ENCODE data around the gene CD83.

CD83 gene, protein sequence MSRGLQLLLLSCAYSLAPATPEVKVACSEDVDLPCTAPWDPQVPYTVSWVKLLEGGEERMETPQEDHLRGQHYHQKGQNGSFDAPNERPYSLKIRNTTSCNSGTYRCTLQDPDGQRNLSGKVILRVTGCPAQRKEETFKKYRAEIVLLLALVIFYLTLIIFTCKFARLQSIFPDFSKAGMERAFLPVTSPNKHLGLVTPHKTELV
- 158 to 1,878 (median 542) reads per million in 18 experiments for total RNA-seq

DNA sequence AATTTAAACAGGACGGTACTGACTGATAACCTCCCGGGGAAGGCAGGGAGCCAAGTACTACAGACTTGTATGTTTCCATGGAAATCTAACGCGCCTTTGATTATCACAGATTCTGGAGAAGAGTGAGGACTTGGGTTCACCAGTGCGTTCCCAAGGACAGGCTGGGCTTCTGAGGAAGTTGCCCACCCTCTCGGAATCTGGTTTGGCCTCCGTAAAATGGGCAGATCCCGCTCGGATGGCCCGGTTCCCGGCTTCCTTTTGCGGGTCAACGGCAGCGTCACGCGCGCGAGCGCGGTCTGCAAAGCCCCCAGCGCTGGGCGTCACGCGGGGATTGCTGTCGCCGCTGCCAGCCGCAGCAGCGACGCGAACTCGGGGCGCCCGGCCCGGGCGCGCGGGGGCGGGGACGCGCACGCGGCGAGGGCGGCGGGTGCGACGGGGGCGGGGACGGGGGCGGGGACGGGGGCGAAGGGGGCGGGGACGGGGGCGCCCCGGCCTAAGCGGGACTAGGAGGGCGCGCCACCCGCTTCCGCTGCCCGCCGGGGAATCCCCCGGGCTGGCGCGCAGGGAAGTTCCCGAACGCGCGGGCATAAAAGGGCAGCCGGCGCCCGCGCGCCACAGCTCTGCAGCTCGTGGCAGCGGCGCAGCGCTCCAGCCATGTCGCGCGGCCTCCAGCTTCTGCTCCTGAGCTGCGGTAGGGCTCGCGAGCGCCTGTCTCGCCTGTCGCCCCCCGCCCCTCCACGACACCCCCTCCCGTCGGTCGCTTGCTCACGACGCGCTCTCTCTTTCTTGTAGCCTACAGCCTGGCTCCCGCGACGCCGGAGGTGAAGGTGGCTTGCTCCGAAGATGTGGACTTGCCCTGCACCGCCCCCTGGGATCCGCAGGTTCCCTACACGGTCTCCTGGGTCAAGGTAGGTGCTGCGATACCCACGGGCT, at the start of gene CD83:
CD83 (plus strand) TSS at position 615 of the 933 bp plus-strand sequence; CDS start at position 655, 40 bp downstream.
- peak; percentile 84 to 92 for DNase-seq

DNA sequence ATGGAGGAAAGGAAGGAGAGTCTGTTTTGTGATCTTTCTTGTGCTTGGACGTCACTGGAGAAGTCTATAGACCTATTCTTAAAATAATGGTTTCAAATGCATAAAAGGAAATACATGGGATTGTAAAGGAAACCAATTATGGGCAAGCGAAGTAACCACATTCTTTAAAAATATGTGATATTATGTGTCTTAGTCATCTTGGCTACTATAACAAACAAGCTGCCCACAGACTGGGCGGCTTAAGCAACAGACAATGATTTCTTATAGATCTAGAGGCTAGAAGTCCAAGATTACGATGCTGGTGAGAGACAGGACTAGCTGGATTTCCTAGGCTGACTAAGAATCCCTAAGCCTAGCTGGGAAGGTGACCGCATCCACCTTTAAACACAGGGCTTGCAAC, 49.4 kb upstream of the CD83 start:
- DNase-seq = peak; percentile 69 to 80

DNA sequence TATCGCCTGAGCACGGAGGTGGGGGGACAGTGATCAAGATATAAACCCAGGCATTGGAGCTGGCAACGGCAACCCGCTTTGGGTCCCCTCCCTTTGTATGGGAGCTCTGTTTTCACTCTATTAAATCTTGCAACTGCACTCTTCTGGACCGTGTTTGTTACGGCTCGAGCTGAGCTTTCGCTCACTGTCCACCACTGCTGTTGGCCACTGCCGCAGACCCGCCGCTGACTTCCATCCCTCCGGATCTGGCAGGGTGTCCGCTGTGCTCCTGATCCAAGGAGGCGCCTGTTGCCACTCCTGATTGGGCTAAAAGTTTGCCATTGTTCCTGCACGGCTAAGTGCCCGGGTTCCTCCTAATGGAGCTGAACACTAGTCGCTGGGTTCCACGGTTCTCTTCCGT, 48.9 kb upstream of the CD83 start:
- DNase-seq = no peak

DNA sequence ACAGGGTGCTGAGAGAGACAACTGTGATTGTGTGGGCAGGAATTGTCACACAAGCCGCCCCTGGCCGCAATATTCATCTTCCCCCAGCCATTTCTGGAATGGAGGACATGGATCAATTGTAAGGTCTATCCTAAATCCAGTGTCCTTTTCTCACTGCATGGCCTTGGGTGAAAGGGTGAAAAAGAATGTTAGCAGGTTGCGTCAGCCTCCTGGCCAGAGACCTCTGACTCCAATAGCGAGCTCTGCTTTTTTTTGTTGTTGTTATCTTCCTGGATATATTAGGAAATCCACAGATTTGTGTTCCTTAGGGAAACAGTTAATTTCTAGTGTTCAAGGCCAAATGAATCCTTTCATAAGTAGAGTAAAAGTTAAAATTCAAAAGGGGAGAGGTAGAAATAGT, 47.1 kb upstream of the CD83 start:
- no peak for DNase-seq

DNA sequence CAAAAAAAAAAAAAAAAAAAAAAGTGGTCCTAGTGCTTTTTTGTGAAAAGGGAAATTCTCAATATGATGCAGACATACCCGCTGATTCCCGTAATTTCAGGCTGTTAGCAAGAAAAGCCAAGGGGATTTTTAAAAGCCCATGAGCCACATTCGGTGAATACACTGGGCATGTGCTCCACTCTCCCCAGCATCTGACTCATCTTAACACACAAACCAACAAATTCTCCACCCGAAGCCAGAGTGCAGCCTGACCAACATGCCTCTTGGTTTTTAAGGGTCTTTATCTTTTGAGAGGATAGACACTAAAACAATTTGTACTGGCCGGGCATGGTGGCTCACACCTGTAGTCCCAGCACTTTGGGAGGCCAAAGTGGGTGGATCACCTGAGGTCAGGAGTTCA, 45.5 kb upstream of the CD83 start:
- DNase-seq = no peak

DNA sequence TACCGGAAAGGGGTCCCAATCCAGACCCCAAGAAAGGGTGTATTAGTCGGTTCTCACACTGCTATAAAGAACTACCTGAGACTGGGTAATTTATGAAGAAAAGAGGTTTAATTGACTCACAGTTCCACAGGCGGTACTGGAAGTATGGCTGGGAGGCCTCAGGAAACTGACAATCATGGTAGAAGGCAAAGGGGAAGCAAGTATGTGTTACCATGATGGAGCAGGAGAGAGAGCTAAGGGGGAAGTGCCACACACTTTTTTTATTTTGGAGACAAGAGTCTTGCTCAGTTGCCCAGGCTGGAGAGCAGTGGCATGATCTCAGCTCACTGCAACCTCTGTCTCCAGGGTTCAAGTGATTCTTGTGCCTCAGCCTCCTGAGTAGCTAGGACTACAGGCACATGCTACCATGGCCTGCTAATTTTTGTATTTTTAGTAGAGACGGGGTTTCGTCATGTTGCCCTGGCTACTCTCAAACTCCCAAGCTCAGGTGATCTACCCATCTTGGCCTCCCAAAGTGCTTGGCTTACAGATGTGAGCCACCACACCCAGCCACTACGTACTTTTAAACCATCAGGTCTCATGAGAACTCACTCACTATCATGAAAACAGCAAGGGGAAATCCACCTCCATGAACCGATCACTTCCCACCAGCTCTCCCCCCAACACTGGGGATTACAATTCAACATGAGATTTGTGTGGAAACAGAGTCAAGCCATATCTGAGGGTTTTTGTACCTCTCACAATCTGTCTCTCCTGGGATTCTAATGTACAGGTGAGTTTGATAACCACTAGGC, 43.8 kb upstream of the CD83 start:
- peak; percentile 55 to 56 for DNase-seq

DNA sequence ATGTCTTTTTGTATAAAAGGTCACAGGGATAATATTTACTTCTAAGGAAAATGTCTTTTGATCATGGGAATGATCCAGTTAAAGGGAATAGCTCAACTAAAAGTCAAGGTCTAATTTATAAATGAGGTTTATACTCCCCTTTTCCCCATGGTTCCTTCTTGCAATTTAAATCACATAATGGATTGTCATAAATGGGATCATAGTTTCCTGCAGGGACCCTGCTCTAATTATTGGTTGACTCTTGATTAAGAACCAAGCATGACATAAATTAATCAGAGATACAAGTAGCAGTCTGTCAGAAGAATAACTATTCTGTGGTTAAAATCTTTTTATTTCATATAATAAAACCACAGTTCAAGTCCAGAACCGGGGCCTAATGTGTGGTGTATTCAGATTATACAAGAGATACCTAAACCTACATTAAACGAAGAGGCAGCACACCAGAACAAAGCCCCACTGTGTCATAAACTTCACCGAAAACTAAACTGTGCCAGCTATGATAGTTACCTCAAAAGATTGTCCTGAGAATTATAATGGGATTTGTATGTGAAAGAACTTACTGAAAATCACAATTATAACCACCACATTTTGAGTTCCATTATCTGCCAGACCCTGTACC, 43.0 kb upstream of the CD83 start:
- no peak for DNase-seq

DNA sequence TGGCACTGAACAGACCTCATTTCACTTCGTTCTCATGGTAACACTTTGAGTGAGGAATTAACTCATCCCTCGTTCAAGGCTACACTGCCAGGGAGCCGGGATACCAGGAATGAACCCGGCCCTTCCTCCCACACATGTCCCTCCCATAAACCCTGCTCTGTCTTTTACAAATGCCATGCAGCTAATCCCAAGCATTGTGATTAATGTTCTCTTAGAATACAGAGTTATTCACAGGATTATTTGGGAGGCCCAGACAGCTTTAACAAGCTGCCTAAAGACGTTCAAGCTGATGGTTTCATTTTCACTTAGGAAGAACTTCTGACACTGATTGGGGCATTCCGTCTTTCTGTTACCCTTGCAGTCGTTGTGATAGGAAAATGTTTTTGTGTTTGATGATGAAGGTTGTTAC, 42.5 kb upstream of the CD83 start:
- peak; percentile 17 to 28 for DNase-seq

DNA sequence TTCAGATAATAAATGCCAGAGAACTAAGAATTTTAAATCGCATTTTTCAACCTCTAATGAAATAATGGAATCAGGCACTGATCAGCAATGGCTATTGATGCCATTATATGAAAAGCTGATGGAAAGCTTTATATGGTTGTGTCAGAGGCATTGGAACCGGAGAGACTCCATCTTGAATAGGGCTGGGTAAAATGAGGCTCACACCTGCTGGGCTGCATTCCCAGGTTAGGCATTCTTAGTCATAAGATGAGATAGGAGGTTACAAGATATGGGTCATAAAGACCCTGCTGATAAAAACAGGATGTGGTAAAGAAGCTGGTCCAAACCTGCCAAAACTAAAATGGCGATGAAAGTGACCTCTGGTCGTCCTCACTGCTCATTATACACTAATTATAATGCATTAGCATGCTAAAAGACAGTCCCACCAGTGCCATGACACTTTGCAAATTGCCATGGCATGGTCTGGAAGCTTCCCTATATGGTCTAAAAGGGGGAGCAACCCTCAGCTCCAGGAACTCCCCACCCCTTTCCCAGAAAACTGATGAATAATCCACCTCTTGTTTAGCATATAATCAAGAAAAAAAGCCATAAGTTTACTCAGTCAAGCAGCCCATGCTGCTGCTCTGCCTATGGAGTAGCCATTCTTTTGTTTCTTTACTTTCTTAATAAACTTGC, 40.2 kb upstream of the CD83 start:
- DNase-seq = no peak

DNA sequence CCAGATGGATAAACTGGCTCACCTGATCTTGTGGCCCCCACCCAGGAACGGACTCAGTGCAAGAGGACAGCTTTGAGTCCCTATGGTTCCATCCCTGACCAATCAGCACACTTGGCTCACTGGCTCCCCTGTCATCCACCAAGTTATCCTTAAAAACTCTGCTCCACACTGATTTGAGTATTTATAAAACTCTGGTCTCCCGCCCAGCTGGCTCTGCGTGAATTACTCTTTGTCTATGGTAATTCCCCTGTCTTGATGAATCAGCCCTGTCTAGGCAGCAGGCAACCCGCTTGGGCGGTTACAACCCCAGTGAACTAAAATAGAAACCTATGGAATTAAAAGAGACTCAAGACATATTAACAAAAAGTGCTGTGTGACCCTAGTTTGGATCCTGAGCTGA, 38.1 kb upstream of the CD83 start:
- no peak for DNase-seq

DNA sequence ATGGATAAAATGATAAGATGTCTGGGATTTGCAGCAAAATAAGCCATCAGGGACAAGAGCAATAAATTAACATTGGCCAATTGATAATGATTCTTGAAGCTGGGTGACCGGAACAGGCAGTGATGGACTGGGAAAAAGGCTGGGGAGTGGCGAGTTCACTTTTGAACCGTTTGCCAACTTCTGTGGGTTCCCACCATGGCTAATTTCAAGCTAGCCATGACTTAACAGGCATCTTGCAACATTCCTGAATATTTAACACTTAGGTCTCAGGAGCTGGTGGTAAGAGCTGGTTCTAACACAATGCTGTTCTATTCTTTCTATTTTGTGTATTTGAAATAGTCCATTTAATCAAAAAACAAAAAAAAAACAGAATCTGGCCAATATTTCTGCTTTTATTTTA, 37.6 kb upstream of the CD83 start:
- DNase-seq = no peak

DNA sequence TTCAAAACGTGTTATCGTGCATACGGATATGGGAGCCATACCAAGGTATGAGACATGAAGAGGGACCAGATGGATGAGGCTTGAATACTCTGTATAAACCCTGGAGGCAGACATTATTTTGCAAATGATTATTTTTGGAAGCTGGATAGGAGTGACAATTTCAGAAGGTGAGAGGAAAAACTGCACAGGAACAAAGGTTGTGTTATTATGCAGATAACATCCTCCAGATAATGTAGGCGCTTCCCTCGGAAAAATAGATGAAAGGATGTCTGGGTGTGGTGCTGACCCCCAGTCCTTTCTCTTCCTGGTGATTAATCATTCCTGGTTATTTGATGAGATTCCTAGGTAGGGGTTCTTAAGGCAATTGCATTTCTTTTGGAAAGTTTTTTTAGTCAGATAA, 36.4 kb upstream of the CD83 start:
- no peak for DNase-seq

DNA sequence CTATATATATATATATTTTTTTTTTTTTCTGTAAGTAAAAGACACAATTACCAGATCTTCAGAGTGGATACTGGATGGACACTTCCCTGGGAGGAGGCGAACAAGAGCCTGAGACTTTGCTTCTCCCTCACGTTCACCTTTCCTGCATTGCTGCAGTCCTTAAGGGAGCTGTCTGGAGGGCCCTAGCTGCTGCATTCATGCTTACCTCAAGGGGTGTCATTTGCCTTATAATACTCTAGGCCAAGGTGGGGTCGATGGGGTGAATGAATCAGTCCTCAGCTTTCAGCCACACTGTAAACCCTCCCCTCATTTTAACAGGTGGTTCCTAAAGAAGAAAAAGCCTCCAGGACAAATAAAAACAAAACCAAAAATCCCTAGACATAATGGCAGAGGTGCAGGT, 34.8 kb upstream of the CD83 start:
- no peak for DNase-seq

DNA sequence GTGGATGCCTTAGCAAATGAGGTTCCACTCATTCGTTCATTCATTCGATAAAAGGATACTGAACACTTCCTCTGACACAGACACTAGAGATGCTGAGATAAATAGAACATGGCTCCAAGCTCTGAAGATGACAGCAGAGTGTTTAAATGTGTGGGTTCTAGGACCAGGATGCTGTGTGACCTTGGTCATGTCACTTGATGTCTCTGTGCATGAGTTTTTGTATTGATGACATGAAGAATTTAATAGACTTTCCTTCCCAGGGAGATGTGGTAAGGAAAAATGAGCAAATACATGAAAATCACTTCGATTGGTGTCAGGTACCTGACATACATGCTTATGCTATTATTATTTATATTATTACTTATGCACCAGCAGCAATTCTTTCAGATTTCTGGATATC, 34.3 kb upstream of the CD83 start:
- no peak for DNase-seq

DNA sequence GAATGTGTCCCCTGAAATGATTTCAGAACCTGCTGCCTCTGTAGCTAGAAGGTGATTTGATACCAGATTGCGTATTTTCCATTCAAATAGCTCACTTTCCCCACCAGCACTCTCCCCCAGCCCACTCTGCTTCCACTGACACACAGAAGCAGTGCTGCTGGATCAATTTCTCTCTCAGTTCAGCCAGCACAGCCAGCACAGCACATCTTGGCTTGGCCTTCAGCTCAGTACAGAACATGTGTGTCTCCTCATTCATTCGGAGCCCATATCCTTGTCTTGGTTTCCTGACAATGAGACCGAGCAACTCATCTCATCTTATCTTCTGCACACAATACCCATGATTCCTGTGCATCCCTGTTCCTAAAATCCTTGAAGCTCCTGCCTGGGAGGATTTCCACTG, 33.8 kb upstream of the CD83 start:
- DNase-seq = no peak

DNA sequence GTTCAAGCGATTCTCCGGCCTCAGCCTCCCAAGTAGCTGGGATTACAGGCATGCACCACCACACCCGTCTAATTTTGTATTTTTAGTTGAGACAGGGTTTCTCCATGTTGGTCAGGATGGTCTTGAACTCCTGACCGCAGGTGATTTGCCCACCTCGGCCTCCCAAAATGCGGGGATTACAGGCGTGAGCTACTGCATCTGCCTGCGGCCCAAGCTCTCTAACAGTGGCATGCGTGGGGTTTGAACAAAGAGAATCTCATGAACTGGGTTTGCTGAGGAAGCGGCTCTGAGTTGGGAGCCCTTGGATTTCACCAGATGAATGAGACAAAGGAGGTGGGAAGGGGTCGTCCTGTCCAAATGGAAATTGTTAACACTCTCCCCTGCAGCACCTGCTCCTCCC, 33.2 kb upstream of the CD83 start:
- no peak for DNase-seq

DNA sequence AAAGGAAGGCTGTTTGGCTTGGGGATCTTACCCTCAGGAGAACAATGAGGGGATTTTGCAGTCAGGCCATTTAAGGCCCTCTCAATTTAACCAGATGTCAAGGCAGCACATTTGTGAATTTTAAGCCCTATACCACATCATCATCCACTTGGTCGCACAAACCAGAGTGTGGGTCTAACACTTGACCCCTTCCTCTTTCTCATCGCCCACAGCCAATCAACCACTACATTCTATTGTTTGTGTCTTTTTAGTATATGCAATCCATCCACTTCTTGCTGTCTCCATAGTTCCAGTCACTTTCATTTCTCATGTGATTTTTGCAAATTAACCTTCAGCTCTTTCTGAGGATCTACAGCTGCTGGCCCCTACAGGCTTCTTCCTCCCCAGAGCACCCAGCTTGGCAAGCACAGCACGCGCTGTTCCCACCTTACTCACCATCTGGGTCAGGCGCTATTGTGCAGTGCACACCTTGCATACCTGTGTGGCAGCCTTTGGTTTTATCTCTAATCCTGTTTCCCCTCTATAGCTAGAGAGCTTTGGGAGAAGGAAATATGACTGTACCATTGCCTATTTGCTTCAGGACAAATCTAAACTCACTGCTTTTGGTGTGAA, 32.3 kb upstream of the CD83 start:
- DNase-seq = no peak

DNA sequence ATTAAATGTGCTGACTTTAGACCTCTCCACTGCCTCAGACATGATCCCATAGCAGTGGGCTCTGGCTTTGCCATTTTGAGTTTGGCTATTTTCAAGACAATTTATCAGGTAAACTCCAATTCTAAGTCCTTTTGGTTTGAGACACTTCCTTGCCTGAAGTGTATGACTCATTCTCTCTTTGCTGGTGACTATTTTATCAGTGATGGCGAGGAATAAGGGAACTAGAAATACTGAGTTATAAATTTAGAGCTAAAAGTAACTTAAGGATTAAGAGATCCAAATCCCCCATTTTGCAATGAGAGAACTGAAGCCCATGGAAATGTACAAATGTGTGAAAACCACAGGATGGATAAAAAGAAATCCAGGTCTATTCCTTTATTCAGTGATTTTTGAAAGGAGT, 30.9 kb upstream of the CD83 start:
- DNase-seq = peak in 1 of 2 donors; percentile 35

DNA sequence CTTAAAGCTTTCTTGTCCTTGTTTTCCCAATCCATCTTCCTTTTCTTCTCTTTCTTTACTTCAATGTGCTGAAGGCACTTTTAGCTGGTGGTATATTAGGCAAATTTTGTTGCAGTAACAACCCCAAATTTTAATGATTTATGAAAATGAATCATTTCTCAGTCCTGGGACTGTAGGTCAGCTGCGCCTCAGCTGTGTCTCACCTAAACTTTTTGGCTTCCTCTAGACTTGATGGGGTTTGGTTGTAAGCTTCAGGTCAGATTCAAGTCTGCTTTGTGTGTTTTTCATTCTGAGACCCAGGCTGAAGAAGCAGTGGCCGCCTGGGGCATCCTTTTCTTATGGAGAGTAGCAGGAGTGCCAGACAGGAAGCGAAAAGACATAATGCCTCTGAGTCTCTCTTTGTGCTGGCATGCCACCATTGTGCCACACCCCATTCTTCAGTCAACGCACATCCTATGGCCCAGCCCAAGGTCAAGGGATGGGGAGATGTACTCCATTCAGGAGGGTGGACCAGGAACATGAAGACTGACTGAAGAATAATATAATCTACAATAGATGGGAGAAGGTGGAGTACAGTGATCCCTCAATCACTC, 28.9 kb upstream of the CD83 start:
- DNase-seq = no peak

DNA sequence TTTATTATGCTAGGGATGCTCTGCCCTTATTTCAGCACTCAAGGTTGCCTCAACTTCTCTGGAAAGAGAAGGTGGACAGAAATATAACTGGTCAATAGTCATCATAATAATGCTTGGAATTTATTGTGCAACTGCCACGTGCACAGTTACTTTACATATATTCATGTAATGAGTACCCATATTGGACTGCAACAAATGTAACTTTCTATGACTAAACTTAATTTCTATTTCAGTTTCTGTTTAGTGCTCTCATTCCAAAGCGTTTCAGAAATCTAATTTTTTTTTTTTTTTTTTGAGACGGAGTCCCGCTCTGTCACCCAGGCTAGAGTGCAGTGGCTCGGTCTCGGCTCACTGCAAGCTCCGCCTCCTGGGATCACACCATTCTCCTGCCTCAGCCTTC, 28.3 kb upstream of the CD83 start:
- DNase-seq = no peak

DNA sequence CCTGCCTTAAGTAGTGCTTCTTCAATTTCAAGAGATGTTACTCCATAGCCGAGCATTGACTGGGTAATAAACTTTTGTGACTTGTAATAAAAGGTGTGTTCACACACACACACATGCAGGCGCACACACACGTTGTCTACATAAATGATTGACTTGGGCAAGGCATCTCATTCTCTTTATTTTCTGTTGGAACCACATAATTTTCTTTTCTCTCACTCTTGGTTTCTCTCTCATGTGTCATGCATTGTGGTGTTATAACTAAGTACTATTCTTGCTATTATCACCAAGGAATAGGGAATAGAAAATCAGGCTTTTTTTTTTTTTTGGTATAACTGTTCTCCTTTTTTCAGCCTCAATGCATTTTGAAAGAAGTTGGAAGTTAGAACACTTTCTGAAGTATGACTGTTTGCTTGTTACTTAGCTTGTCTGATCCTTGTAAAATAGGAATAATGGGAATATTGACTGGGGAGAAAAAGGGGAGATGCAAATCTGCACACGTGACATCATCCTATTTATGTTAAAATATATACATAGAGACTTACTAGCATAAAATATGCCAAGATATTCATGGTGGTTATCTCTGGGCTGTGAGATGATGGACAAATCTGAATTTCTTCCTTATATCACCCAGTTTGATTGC, 26.1 kb upstream of the CD83 start:
- DNase-seq = peak in 1 of 2 donors; percentile 40

Measured in inflammatory macrophage (primary cell).